Measurements from ENCODE around the gene PLCXD3.
"Not testable (repeated sequence)": the region's sequence is repeated elsewhere in the genome, so short reads cannot be mapped to it uniquely, and the experiment has no call there.

The PLCXD3 gene

GRCh38 chr5:41325074-41325473 is 185.3 kb downstream of the PLCXD3 start:
- Histone ChIP-seq H3K27ac (ENCODE audit: low read depth, low read length) (no peak overlapping the region), H3K4me1 (ENCODE audit: control insufficient read depth, insufficient read depth, low read length) (no peaks in the 10 kb centered on the region), H3K4me3 (ENCODE audit: low read depth, low read length) (no peak overlapping the region), H3K27me3 (ENCODE audit: control insufficient read depth, insufficient read depth, low read length) (no peaks in the 10 kb centered on the region), H3K9ac (ENCODE audit: low read length) (no peak overlapping the region), H3K9me3 (ENCODE audit: control insufficient read depth, insufficient read depth, low read depth, low read length) (no peaks in the 10 kb centered on the region), H3K36me3 (ENCODE audit: control insufficient read depth, insufficient read depth, low read length) (no peaks in the 10 kb centered on the region)

- H3K27ac ChIP-seq (ENCODE audit: low read depth, low read length); H3K4me3 ChIP-seq (ENCODE audit: low read depth, low read length); H3K9me3 ChIP-seq (ENCODE audit: control insufficient read depth, insufficient read depth, low read depth, low read length); H3K27me3 ChIP-seq (ENCODE audit: control insufficient read depth, insufficient read depth, low read length); H3K4me1 ChIP-seq (ENCODE audit: control insufficient read depth, insufficient read depth, low read length); H3K9ac ChIP-seq (ENCODE audit: low read length); H3K36me3 ChIP-seq (ENCODE audit: control insufficient read depth, insufficient read depth, low read length): not testable (repeated sequence)
Measured at GRCh38 chr5:41322826-41323225, 187.6 kb downstream of the PLCXD3 start.

GRCh38 chr5:41312478-41313060 is 197.8 kb downstream of the PLCXD3 start:
- Histone ChIP-seq H3K4me1 (ENCODE audit: control insufficient read depth, insufficient read depth, low read length) (no peaks in the 10 kb centered on the region), H3K9ac (ENCODE audit: low read length) (no peak overlapping the region), H3K27ac (ENCODE audit: low read depth, low read length) (no peak overlapping the region), H3K27me3 (ENCODE audit: control insufficient read depth, insufficient read depth, low read length) (no peaks in the 10 kb centered on the region), H3K4me3 (ENCODE audit: low read depth, low read length) (no peak overlapping the region), H3K36me3 (ENCODE audit: control insufficient read depth, insufficient read depth, low read length) (no peaks in the 10 kb centered on the region), H3K9me3 (ENCODE audit: control insufficient read depth, insufficient read depth, low read depth, low read length) (no peaks in the 10 kb centered on the region)

GRCh38 chr5:41312066-41312465 is 198.3 kb downstream of the PLCXD3 start:
- Histone ChIP-seq H3K27ac (ENCODE audit: low read depth, low read length) (no peak overlapping the region), H3K9me3 (ENCODE audit: control insufficient read depth, insufficient read depth, low read depth, low read length) (no peaks in the 10 kb centered on the region), H3K27me3 (ENCODE audit: control insufficient read depth, insufficient read depth, low read length) (no peaks in the 10 kb centered on the region), H3K4me1 (ENCODE audit: control insufficient read depth, insufficient read depth, low read length) (no peaks in the 10 kb centered on the region), H3K36me3 (ENCODE audit: control insufficient read depth, insufficient read depth, low read length) (no peaks in the 10 kb centered on the region), H3K9ac (ENCODE audit: low read length) (no peak overlapping the region), H3K4me3 (ENCODE audit: low read depth, low read length) (no peak overlapping the region)

- Histone ChIP-seq H3K27ac (ENCODE audit: low read depth, low read length) (no peak overlapping the region), H3K9ac (ENCODE audit: low read length) (no peak overlapping the region), H3K9me3 (ENCODE audit: control insufficient read depth, insufficient read depth, low read depth, low read length) (no peaks in the 10 kb centered on the region), H3K27me3 (ENCODE audit: control insufficient read depth, insufficient read depth, low read length) (no peaks in the 10 kb centered on the region), H3K4me3 (ENCODE audit: low read depth, low read length) (no peak overlapping the region), H3K36me3 (ENCODE audit: control insufficient read depth, insufficient read depth, low read length) (no peaks in the 10 kb centered on the region), H3K4me1 (ENCODE audit: control insufficient read depth, insufficient read depth, low read length) (no peaks in the 10 kb centered on the region)
Measured at GRCh38 chr5:41309275-41309674, 201.1 kb downstream of the PLCXD3 start.

- H3K4me1 ChIP-seq (ENCODE audit: control insufficient read depth, insufficient read depth, low read length), result no peaks in the 10 kb centered on the region
- no peaks in the 10 kb centered on the region for H3K36me3 ChIP-seq (ENCODE audit: control insufficient read depth, insufficient read depth, low read length)
- H3K9ac ChIP-seq (ENCODE audit: low read length), result no peak overlapping the region
- H3K4me3 ChIP-seq (ENCODE audit: low read depth, low read length), result no peak overlapping the region
- H3K27ac ChIP-seq (ENCODE audit: low read depth, low read length), result no peak overlapping the region
- no peaks in the 10 kb centered on the region for H3K9me3 ChIP-seq (ENCODE audit: control insufficient read depth, insufficient read depth, low read depth, low read length)
- H3K27me3 ChIP-seq (ENCODE audit: control insufficient read depth, insufficient read depth, low read length), result no peaks in the 10 kb centered on the region
Measured at GRCh38 chr5:41306005-41306404, 204.4 kb downstream of the PLCXD3 start.

- Histone ChIP-seq H3K9me3 (ENCODE audit: control insufficient read depth, insufficient read depth, low read depth, low read length) (no peaks in the 10 kb centered on the region), H3K27me3 (ENCODE audit: control insufficient read depth, insufficient read depth, low read length) (no peaks in the 10 kb centered on the region), H3K4me1 (ENCODE audit: control insufficient read depth, insufficient read depth, low read length) (no peaks in the 10 kb centered on the region), H3K27ac (ENCODE audit: low read depth, low read length) (no peak overlapping the region), H3K4me3 (ENCODE audit: low read depth, low read length) (no peak overlapping the region), H3K9ac (ENCODE audit: low read length) (no peak overlapping the region), H3K36me3 (ENCODE audit: control insufficient read depth, insufficient read depth, low read length) (no peaks in the 10 kb centered on the region)
Measured at GRCh38 chr5:41305056-41305455, 205.3 kb downstream of the PLCXD3 start.

GRCh38 chr5:41296066-41296465 is 214.3 kb downstream of the PLCXD3 start:
- H3K9ac ChIP-seq (ENCODE audit: low read length), result no peak overlapping the region
- H3K27me3 ChIP-seq (ENCODE audit: control insufficient read depth, insufficient read depth, low read length), result no peaks in the 10 kb centered on the region
- H3K4me1 ChIP-seq (ENCODE audit: control insufficient read depth, insufficient read depth, low read length), result no peaks in the 10 kb centered on the region
- no peak overlapping the region for H3K4me3 ChIP-seq (ENCODE audit: low read depth, low read length)
- no peaks in the 10 kb centered on the region for H3K36me3 ChIP-seq (ENCODE audit: control insufficient read depth, insufficient read depth, low read length)
- no peak overlapping the region for H3K27ac ChIP-seq (ENCODE audit: low read depth, low read length)
- peaks cover 6% of the 10 kb centered on the region; the same call in 1 of the 2 replicates for H3K9me3 ChIP-seq (ENCODE audit: control insufficient read depth, insufficient read depth, low read depth, low read length)

GRCh38 chr5:41291323-41291722 is 219.1 kb downstream of the PLCXD3 start:
- Histone ChIP-seq H3K27ac (ENCODE audit: low read depth, low read length) (no peak overlapping the region), H3K36me3 (ENCODE audit: control insufficient read depth, insufficient read depth, low read length) (no peaks in the 10 kb centered on the region), H3K9me3 (ENCODE audit: control insufficient read depth, insufficient read depth, low read depth, low read length) (peaks cover 16% of the 10 kb centered on the region), H3K4me3 (ENCODE audit: low read depth, low read length) (no peak overlapping the region), H3K4me1 (ENCODE audit: control insufficient read depth, insufficient read depth, low read length) (no peaks in the 10 kb centered on the region), H3K27me3 (ENCODE audit: control insufficient read depth, insufficient read depth, low read length) (no peaks in the 10 kb centered on the region), H3K9ac (ENCODE audit: low read length) (no peak overlapping the region)

- Histone ChIP-seq H3K9me3 (ENCODE audit: control insufficient read depth, insufficient read depth, low read depth, low read length) (peaks cover 16% of the 10 kb centered on the region), H3K27me3 (ENCODE audit: control insufficient read depth, insufficient read depth, low read length) (no peaks in the 10 kb centered on the region), H3K4me1 (ENCODE audit: control insufficient read depth, insufficient read depth, low read length) (no peaks in the 10 kb centered on the region), H3K9ac (ENCODE audit: low read length) (no peak overlapping the region), H3K4me3 (ENCODE audit: low read depth, low read length) (no peak overlapping the region), H3K27ac (ENCODE audit: low read depth, low read length) (no peak overlapping the region), H3K36me3 (ENCODE audit: control insufficient read depth, insufficient read depth, low read length) (no peaks in the 10 kb centered on the region)
Measured at GRCh38 chr5:41290810-41291209, 219.6 kb downstream of the PLCXD3 start.

- H3K27ac ChIP-seq (ENCODE audit: low read depth, low read length), result no peak overlapping the region
- H3K4me1 ChIP-seq (ENCODE audit: control insufficient read depth, insufficient read depth, low read length), result peaks cover 5% of the 10 kb centered on the region; the same call in 1 of the 2 replicates
- no peaks in the 10 kb centered on the region for H3K27me3 ChIP-seq (ENCODE audit: control insufficient read depth, insufficient read depth, low read length)
- no peak overlapping the region for H3K9ac ChIP-seq (ENCODE audit: low read length)
- no peak overlapping the region for H3K4me3 ChIP-seq (ENCODE audit: low read depth, low read length)
- H3K36me3 ChIP-seq (ENCODE audit: control insufficient read depth, insufficient read depth, low read length), result no peaks in the 10 kb centered on the region
- H3K9me3 ChIP-seq (ENCODE audit: control insufficient read depth, insufficient read depth, low read depth, low read length), result peaks cover 16% of the 10 kb centered on the region
Measured at GRCh38 chr5:41289970-41290464, 220.4 kb downstream of the PLCXD3 start.

Data from HUES6 (cell line).